IMR-90 (cell line): Measurements from ENCODE around the gene LDLRAD3. TPM values are rescaled to one million over a fixed set of nuclear protein-coding genes. Genes with fewer than 3 reads are reported as not detected.

Experiments
- ATAC-seq: fragments of 200-7000 bp; cut with Tn5 transposase; 2 replicates; pipeline ENCODE4 v1.9.1; 2020; ENCODE audit warnings: low read depth, mild to moderate bottlenecking, moderate library complexity
- BruUV-seq: library from RNA; stranded (reverse); fragments of 400-500 nt; replicated peaks from 2 replicates; lab custom pipeline; 2021; lab: Mats Ljungman, UMichigan
- CTCF ChIA-PET: fragments of 300-600 bp; formaldehyde crosslinking; extraction: SDS; loops from one replicate; lab custom pipeline; 2021; ENCODE audit warnings: antibody characterized with exemption; lab: Yijun Ruan, JAX
- POLR2A ChIA-PET: fragments of 300-600 bp; sonication (Branson Sonifier 250); formaldehyde crosslinking; loops from one replicate; lab custom pipeline; 2022; ENCODE audit warnings: antibody characterized with exemption; ENCODE audit not compliant: unreplicated experiment; lab: Charles Lee
- DNase-seq: peaks from one replicate; pipeline ENCODE4 v3.0.0; 2013
- H2AFZ ChIP-seq: replicated peaks from 2 replicates; pipeline ENCODE3; 2013; ENCODE audit warnings: low read length, mild to moderate bottlenecking; ENCODE audit not compliant: poor library complexity
- H2AK5ac ChIP-seq: 2 replicates; pipeline ENCODE4 v1.6.1; 2013; ENCODE audit warnings: low read depth, low read length, inconsistent platforms
- H2AK9ac ChIP-seq: replicated peaks from 2 replicates; pipeline ENCODE3; 2013; ENCODE audit warnings: mild to moderate bottlenecking, low read depth, low read length, moderate library complexity; ENCODE audit not compliant: poor library complexity
- H2BK120ac ChIP-seq: 2 replicates; pipeline ENCODE4 v1.6.1; 2013; ENCODE audit warnings: low read depth, low read length, inconsistent platforms
- H2BK15ac ChIP-seq: 3 replicates; pipeline ENCODE4 v1.6.1; 2013; ENCODE audit warnings: low read depth, low read length, inconsistent platforms
- H2BK20ac ChIP-seq: 2 replicates; pipeline ENCODE4 v1.6.1; 2013; ENCODE audit warnings: low read depth, mild to moderate bottlenecking, inconsistent platforms, low read length, moderate library complexity
- H2BK5ac ChIP-seq: 2 replicates; pipeline ENCODE4 v1.6.1; 2013; ENCODE audit warnings: mild to moderate bottlenecking, low read depth, low read length, inconsistent platforms; ENCODE audit not compliant: poor library complexity, severe bottlenecking
- H3K14ac ChIP-seq: replicated peaks from 2 replicates; pipeline ENCODE4 v1.6.1; 2013; ENCODE audit warnings: low read depth, low read length, inconsistent platforms
- H3K18ac ChIP-seq: 2 replicates; pipeline ENCODE4 v1.6.1; 2013; ENCODE audit warnings: low read depth, low read length, control low read depth
- H3K23ac ChIP-seq: 2 replicates; pipeline ENCODE4 v1.6.1; 2013; ENCODE audit warnings: low read depth, low read length, inconsistent platforms
- H3K27ac ChIP-seq: 2 replicates; pipeline ENCODE4 v1.5.1; 2013; ENCODE audit warnings: mild to moderate bottlenecking, control low read depth, low read length; ENCODE audit not compliant: insufficient read depth
- H3K27me3 ChIP-seq: 2 replicates; pipeline ENCODE4 v1.6.1; 2013; ENCODE audit warnings: low read length; ENCODE audit not compliant: control insufficient read depth, insufficient read depth
- H3K36me3 ChIP-seq: 2 replicates; pipeline ENCODE4 v1.6.1; 2013; ENCODE audit warnings: low read length, mixed read lengths; ENCODE audit not compliant: control insufficient read depth, insufficient read depth
- H3K4ac ChIP-seq: 2 replicates; pipeline ENCODE4 v1.6.1; 2013; ENCODE audit warnings: low read depth, low read length, inconsistent platforms
- H3K4me1 ChIP-seq: 2 replicates; pipeline ENCODE4 v1.6.1; 2013; ENCODE audit warnings: low read length, mixed read lengths; ENCODE audit not compliant: control insufficient read depth, insufficient read depth
- H3K4me2 ChIP-seq: 2 replicates; pipeline ENCODE4 v1.6.1; 2013; ENCODE audit warnings: low read depth, mild to moderate bottlenecking, control low read depth, low read length, moderate library complexity
- H3K4me3 ChIP-seq: 2 replicates; pipeline ENCODE4 v1.5.1; 2013; ENCODE audit warnings: low read depth, mild to moderate bottlenecking, control low read depth, low read length, moderate library complexity; ENCODE audit not compliant: insufficient read depth
- H3K56ac ChIP-seq: 2 replicates; pipeline ENCODE4 v1.6.1; 2013; ENCODE audit warnings: low read length, inconsistent platforms; ENCODE audit not compliant: insufficient read depth; ENCODE audit errors: extremely low read depth
- H3K79me1 ChIP-seq, 2 experiments: 2 replicates each; pipeline ENCODE4 v1.6.1; 2013; ENCODE audit warnings: low read length in 2 of 2, inconsistent platforms in 1 of 2, low read depth in 1 of 2
- H3K9ac ChIP-seq: 2 replicates; pipeline ENCODE4 v1.6.1; 2013; ENCODE audit warnings: low read depth, low read length, control low read depth
- H3K9me1 ChIP-seq: 2 replicates; pipeline ENCODE4 v1.6.1; 2013; ENCODE audit warnings: low read length, inconsistent platforms; ENCODE audit not compliant: insufficient read depth
- H3K9me3 ChIP-seq: 2 replicates; pipeline ENCODE4 v1.6.1; 2013; ENCODE audit warnings: low read length; ENCODE audit not compliant: control insufficient read depth, insufficient read depth
- H4K20me1 ChIP-seq: 2 replicates; pipeline ENCODE4 v1.6.1; 2013; ENCODE audit warnings: low read length, inconsistent platforms; ENCODE audit not compliant: insufficient read depth
- H4K5ac ChIP-seq: 2 replicates; pipeline ENCODE4 v1.6.1; 2013; ENCODE audit warnings: mild to moderate bottlenecking, low read depth, low read length, control low read depth
- H4K8ac ChIP-seq, 2 experiments: 2 replicates each; pipeline ENCODE4 v1.6.1; 2013; ENCODE audit warnings: low read depth in 2 of 2, low read length in 2 of 2, control low read depth in 1 of 2, inconsistent platforms in 1 of 2
- H4K91ac ChIP-seq: 2 replicates; pipeline ENCODE4 v1.6.1; 2013; ENCODE audit warnings: low read depth, low read length, inconsistent platforms; ENCODE audit not compliant: insufficient read depth
- CEBPB ChIP-seq: IDR thresholded peaks from 2 replicates; pipeline ENCODE4 v1.6.1; 2012; ENCODE audit warnings: low read depth, low read length, improper control_type of control experiment
- CHD1 ChIP-seq: IDR thresholded peaks from 2 replicates; pipeline ENCODE4 v1.6.1; 2012; ENCODE audit warnings: low read depth, low read length, improper control_type of control experiment
- MAFK ChIP-seq: IDR thresholded peaks from 2 replicates; pipeline ENCODE4 v1.6.1; 2012; ENCODE audit warnings: low read depth, low read length, improper control_type of control experiment
- POLR2A ChIP-seq: IDR thresholded peaks from 2 replicates; pipeline ENCODE4 v1.6.1; 2012; ENCODE audit warnings: mild to moderate bottlenecking, low read depth, low read length
- WGBS, 2 experiments: methylation state at CpG; one replicate each; pipeline versions ENCODE4 v1.1.5 to v1.1.7; 2013; ENCODE audit warnings: missing lambda C conversion rate in 2 of 2; ENCODE audit not compliant: insufficient read length in 1 of 2; ENCODE audit errors: extremely low coverage in 2 of 2; 5-methylcytosine and 5-hydroxymethylcytosine counted together
- dilution Hi-C: fragments of 300-500 bp; cut with HindIII; formaldehyde crosslinking; loops from one replicate; pipeline ENCODE4 v1.14.3; 2018; ENCODE audit warnings: low sequenced_read_pairs; ENCODE audit not compliant: unreplicated experiment
- in situ Hi-C: fragments of 300-500 bp; cut with MboI; formaldehyde crosslinking; loops from 3 replicates; pipeline ENCODE4 v1.14.3; 2019; ENCODE audit warnings: low sequenced_read_pairs, inconsistent platforms, mixed read lengths
- intact Hi-C: fragments of 100-400 bp; cut with micrococcal nuclease; formaldehyde crosslinking; loops from 2 replicates; pipeline ENCODE4 v1.10.0; 2022
- polyA plus RNA-seq, 3 experiments: library from polyadenylated mRNA; depleted of rRNA; stranded (reverse); fragments of >200 nt; gene quantifications; 2 replicates each; pipeline ENCODE4 v1.2.3, GENCODE V29; 2012; ENCODE audit warnings: low replicate concordance in 1 of 3
- total RNA-seq: library from RNA; depleted of rRNA; stranded (reverse); fragments of >200 nt; gene quantifications from 2 replicates; pipeline ENCODE4 v1.2.3, GENCODE V29; 2012
- TF ChIP-seq, protein P1 (sequence below): fragments of 150-350 bp; IDR thresholded peaks from 2 replicates; pipeline ENCODE4 v1.6.1; 2016; ENCODE audit warnings: low read depth, mild to moderate bottlenecking, low read length, moderate library complexity, borderline replicate concordance
- TF ChIP-seq, protein P2 (sequence below): fragments of 150-350 bp; IDR thresholded peaks from 2 replicates; pipeline ENCODE4 v1.6.1; 2017; ENCODE audit warnings: mild to moderate bottlenecking, antibody characterized with exemption, low read length, low read depth
- TF ChIP-seq, protein P3 (sequence below): conservative IDR thresholded peaks from 2 replicates; pipeline ENCODE4 v1.5.1; 2012; ENCODE audit warnings: mild to moderate bottlenecking, low read depth, low read length, improper control_type of control experiment

LDLRAD3 gene
- total and polyA plus RNA-seq, 2 of the 4 experiments (the other 2 are of a cell fraction) = 2.7 to 6.4 TPM

DNA sequence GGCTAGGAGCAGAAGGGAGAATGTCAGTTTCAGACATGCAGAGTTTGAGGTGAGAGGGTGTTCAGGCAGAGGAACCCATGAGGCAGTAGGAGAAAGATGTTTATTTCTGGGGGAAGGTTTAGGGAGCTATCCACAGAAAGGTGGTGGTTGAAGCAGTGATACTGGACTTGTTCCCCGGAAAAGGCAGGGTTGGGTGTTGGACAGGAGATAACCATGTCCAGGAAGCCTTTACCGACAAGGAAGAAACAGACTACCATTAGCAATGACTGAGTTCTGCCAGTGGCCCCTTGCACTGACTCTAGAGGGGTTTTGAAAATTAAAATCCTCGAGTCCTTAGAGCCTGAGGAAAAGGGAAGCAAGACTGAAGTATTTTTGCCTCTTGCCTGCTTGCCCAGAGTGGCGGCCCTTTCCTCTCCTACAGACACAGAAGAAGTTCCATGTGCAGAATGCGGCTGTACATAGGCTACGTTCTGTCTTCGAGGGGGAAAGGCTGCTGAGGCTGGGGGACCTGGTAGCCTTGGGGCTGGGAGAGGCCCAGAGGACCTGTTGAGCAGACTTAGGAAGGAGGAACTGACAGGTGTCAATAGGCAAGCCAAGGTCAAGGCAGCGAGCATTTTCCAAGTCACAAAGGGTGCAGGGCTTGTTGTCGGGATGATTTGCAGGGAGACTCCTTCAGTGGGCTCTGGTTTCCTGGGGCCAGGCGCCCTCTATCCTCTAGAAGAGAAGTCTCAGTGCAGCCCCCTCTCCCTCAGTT is 146.7 kb downstream of the LDLRAD3 start (continued):
- TF ChIP-seq MAFK = no peak

DNA sequence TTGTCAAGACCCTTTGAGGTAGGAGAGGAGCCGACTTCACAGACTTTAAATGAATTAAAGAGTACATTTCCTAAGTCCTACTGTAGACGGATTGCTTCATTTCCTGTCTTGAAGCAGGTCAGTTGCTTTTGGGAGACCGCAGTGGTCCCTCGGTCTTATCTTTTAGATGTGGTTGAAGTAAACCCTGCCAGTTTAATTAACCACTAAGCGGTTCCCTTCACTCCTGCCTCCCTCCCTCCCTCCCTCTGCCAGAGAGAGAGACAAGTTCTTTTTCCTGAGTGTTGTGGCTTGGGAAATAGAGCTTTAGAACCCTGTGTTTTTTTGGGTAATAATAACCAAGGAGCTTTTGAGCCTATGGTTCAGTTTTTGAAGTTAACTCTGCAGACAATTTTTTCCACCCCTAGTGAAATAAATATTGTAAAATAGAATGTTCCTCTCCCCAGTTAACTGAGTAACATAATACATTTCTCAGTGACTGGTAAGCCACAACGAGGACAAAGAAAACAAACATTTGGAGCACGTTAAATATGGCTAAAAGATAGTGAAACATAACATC is 147.5 kb downstream of the LDLRAD3 start:
- peak overlapping the region; percentile 56 for H2BK5ac ChIP-seq
- peak overlapping the region; percentile 61; the same call in 1 of the 2 replicates for H3K23ac ChIP-seq
- peak overlapping the region; percentile 90 for H3K14ac ChIP-seq
- H4K91ac ChIP-seq = peak overlapping the region; percentile 65
- ATAC-seq (peak; percentile 69), DNase-seq (peak; percentile 79)
- WGBS, 2 experiments = no CpG with 5 or more reads among the region's 7 CpGs
- H4K20me1 ChIP-seq = peaks cover 4% of the 10 kb centered on the region; the same call in 1 of the 2 replicates
- H3K9ac ChIP-seq = peak overlapping the region; percentile 36; the same call in 1 of the 2 replicates
- H2AK5ac ChIP-seq = peak overlapping the region; percentile 92
- H4K5ac ChIP-seq = peak overlapping the region; percentile 61; the same call in 1 of the 2 replicates
- peak overlapping the region; percentile 48; the same call in 1 of the 3 replicates for H2BK15ac ChIP-seq
- no peak overlapping the region; the same call in 1 of the 2 replicates for H3K56ac ChIP-seq
- peak overlapping the region; percentile 13 to 48; a peak in 1 of 4 replicates for H4K8ac ChIP-seq
- no peak overlapping the region for H3K4me3 ChIP-seq
- dilution Hi-C loops = no loop called here
- BruUV-seq = no TSS peak
- ChIA-PET POLR2A (interaction anchor here (0.6 kb wide), 1 partner anchor 43 kb away, joined by 10 read pairs; no protein-coding TSS in a partner anchor), CTCF (no interaction called here)
- peaks cover 14% of the 10 kb centered on the region for H3K9me1 ChIP-seq
- H3K9me3 ChIP-seq = peaks cover 3% of the 10 kb centered on the region; the same call in 1 of the 2 replicates
- peak overlapping the region; percentile 74; the same call in 1 of the 2 replicates for H2BK20ac ChIP-seq
- peak overlapping the region; percentile 74 for H3K4ac ChIP-seq
- peak overlapping the region; percentile 73 for H2BK120ac ChIP-seq
- no peaks in the 10 kb centered on the region for H3K27me3 ChIP-seq
- peak overlapping the region; percentile 86 for H3K4me2 ChIP-seq
- TF ChIP-seq, protein P1, sequence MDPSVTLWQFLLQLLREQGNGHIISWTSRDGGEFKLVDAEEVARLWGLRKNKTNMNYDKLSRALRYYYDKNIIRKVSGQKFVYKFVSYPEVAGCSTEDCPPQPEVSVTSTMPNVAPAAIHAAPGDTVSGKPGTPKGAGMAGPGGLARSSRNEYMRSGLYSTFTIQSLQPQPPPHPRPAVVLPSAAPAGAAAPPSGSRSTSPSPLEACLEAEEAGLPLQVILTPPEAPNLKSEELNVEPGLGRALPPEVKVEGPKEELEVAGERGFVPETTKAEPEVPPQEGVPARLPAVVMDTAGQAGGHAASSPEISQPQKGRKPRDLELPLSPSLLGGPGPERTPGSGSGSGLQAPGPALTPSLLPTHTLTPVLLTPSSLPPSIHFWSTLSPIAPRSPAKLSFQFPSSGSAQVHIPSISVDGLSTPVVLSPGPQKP = no peak
- TF ChIP-seq, protein P2, sequence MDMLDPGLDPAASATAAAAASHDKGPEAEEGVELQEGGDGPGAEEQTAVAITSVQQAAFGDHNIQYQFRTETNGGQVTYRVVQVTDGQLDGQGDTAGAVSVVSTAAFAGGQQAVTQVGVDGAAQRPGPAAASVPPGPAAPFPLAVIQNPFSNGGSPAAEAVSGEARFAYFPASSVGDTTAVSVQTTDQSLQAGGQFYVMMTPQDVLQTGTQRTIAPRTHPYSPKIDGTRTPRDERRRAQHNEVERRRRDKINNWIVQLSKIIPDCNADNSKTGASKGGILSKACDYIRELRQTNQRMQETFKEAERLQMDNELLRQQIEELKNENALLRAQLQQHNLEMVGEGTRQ = no peak
- TF ChIP-seq POLR2A (no peak), CHD1 (no peak), CEBPB (peak; percentile 89)
- TF ChIP-seq, protein P3, sequence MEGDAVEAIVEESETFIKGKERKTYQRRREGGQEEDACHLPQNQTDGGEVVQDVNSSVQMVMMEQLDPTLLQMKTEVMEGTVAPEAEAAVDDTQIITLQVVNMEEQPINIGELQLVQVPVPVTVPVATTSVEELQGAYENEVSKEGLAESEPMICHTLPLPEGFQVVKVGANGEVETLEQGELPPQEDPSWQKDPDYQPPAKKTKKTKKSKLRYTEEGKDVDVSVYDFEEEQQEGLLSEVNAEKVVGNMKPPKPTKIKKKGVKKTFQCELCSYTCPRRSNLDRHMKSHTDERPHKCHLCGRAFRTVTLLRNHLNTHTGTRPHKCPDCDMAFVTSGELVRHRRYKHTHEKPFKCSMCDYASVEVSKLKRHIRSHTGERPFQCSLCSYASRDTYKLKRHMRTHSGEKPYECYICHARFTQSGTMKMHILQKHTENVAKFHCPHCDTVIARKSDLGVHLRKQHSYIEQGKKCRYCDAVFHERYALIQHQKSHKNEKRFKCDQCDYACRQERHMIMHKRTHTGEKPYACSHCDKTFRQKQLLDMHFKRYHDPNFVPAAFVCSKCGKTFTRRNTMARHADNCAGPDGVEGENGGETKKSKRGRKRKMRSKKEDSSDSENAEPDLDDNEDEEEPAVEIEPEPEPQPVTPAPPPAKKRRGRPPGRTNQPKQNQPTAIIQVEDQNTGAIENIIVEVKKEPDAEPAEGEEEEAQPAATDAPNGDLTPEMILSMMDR = no peak
- in situ Hi-C loops = no loop called here
- no peaks in the 10 kb centered on the region for H3K36me3 ChIP-seq
- peak overlapping the region; percentile 90 for H3K18ac ChIP-seq
- peak overlapping the region; percentile 25 for H2AK9ac ChIP-seq
- H3K79me1 ChIP-seq = peaks cover 0 to 13% of the 10 kb centered on the region in 2 experiments; a peak in 1 of 4 replicates
- H3K27ac ChIP-seq = peak overlapping the region; percentile 38
- H2AFZ ChIP-seq = peak overlapping the region; percentile 34
- peaks cover 21% of the 10 kb centered on the region for H3K4me1 ChIP-seq
- intact Hi-C loops = no loop called here
